Measurements from ENCODE around the gene COL25A1.

DNA sequence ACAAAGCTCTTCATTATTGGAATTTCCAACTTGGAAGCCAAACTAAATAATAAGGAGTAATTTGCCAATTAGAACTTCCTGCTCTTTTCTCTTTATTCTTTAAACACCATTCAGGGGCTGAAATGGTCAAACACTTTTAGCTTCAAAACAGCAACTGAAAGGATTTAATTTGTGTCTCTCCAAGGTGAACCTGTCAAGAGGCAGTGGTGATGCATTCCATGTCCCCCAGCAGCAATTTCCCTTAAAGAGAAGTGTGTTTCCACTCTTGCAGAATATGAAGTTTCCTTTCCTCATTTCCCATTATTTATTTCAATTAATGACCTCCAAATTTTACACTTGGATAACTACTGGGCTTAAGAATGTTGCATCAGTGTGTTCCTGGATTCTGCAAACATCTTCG lies 156.0 kb downstream of the COL25A1 start:
- TF ChIP-seq SP1 (IDR thresholded peaks at IDR 0.05): no peak
- TF ChIP-seq FOXA1 (IDR thresholded peaks at IDR 0.05): no peak
- no peak for TF ChIP-seq BHLHE40 (IDR thresholded peaks at IDR 0.05; ENCODE audit: borderline replicate concordance)
- TF ChIP-seq CTBP1 (IDR thresholded peaks at IDR 0.05; ENCODE audit: borderline replicate concordance): no peak
- no peak for TF ChIP-seq NFRKB (IDR thresholded peaks at IDR 0.05)
- TF ChIP-seq LEF1 (IDR thresholded peaks at IDR 0.05; ENCODE audit: borderline replicate concordance): no peak
- no peak for TF ChIP-seq ZNF384 (IDR thresholded peaks at IDR 0.05)
